G401.6 (cell line): Measurements from ENCODE around the gene PPME1.

Experiments used
- FAIRE-seq: peaks from 2 replicates; lab custom pipeline; 2012; peaks lifted over from hg19 to GRCh38; lab: Jason Lieb, UNC

Gene PPME1

DNA sequence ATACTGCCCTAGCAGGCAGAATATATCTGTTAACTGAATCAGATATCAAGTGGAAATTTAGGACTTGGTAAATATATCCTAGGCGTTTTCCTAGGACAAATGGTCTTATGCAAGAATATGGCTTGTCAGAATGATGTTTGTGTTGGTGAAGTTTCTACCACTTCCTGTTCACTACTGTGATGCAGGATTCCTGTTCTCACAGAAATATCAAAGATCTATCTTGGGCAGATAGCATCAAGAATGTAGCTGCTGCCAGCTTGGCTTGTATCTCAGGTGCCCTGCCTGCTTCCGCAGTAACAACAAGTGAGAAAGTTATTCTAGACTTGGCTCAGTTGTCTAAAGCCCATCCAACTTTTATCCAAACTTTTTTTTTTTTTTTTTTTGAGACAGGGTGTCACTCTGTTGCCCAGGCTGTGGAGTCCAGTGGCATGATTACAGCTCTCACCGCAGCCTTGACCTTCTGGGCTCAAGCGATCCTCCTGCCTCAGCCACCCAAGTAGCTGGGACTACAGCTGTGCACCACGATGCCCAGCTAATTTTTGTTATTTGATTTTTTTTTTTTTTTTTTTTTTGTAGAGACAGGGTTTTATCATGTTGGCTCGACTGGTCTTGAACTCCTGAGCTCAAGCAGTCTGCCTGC is 61.3 kb downstream of the PPME1 start:
- no peak for FAIRE-seq

DNA sequence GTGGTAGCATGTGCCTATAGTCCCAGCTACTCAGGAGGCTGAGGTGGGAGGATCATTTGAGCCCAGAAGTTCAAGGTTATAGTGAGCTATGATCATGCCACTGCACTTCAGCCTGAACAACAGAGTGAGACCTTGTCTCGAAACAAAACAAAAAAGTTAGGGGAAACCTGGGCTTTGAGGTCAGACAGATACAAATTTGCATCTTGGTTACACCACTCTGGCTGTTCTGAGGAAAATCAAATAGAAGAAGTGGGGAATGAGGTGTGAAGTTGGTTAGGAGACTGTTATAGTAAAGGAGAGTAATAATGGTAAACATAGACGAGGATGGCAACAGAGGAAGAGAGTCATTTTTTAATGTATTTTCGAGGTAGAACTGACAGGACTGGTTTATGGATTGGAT is 62.6 kb downstream of the PPME1 start:
- FAIRE-seq, result no peak

DNA sequence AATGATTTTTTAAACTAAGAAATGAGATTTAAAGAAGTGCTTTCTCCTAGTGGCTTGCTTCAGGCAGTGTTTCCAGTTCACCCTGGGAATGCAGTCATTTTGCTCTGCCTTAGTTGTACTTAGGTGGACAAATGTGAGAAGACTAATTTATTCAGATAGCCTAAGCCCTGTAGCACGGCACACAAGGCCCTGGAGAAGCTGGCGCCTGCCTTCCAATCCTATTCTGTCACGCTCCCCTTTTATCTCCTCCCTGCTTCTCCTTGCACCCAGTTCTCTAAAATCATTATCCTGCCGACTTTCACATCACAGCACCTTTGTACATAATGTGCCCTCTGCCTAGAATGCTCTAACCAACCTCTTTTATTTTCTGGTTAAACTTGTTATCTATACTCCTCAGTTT is 64.0 kb downstream of the PPME1 start:
- FAIRE-seq, result no peak

DNA sequence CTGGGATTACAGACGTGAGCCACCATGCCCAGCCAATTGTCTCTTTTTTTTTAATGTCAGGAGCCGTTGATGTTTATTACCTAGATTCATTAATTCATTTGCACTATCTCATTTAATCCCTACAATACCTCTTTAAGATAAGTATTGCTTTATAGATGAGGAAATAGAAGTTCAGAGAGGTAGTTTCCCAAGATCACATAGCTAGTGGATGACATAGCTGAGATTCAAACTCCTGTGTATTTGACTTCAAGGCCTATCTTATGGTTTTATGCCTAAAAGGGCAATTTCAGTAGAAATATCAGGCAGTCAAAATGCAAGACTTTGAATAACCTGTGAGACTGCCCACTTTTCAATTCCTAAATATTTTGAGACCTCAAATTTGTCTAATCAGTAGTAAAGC is 66.5 kb downstream of the PPME1 start:
- no peak for FAIRE-seq

DNA sequence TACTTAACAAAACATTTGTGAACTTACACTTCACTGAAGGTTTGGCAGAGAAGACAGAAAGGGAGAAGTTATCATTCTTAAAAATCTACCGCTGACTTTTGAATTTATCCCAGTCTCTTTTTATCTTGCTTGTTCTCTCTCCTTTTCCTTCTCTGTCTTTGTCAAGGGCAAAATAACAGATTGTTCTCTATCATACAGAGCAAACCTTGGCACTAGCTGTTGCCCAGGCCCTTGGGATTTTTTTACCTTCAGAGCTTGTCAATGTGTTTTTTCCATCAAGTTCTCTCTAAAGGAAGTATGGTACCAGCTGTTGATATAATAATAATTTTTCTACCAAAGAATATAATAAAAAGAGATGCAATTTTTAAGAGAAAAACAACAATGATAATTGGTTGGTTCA is 67.2 kb downstream of the PPME1 start:
- FAIRE-seq, result no peak

DNA sequence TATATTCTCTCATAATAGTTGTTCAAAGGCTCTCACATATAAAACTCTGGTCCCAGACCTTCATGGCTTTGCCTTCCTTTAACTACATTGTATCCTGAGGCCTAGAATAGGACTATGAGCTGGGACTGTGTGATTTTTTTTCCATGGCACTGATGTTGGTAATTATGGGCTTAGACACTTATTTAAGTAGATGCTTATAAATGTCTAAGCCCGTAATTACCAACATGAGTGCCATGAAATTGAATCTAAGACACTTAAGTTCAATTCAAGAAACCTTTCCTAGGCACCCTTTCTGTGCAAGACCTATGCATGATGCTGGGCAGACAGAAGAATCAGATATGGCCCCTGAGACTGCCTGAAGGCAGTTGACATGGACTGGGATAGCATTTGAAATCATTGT is 77.4 kb downstream of the PPME1 start:
- no peak for FAIRE-seq

DNA sequence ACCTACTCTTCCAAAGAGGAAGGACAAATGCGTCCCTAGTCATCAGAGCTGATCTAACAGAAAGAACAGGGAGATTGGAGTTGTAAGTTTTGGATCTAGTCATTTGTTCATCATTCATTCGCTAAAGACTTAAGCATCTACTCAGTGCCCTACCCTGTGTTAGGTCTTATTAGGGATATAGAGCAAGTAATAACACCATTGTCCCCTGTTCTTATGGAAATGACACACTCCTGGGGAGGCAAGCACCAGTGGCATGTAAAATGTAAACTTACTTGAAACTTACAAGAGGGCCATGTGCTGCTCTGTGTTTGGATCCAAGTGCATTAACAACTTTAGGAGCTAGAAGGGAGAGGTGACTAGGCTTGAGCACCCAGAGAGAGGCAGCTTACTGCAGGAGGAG is 78.4 kb downstream of the PPME1 start:
- no peak for FAIRE-seq

DNA sequence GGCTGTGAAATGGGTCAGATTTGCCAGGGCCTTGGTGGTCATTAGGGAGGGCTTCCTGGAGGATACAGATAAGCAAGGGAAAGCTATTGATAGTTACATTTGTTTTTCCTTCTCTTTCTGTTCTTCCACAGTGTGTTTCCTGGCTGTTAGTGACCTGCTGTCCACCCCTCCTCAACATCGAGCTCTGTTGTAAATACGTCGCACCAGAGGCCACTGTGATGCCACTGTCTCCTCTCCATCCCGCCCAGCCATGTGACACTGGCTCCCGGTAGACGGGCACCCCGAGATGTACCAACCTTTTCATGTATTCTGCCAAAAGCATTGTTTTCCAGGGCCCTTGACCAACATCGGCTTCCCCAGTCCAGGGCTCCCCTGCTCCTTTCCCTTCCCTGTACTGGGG is 82.3 kb downstream of the PPME1 start:
- no peak for FAIRE-seq

DNA sequence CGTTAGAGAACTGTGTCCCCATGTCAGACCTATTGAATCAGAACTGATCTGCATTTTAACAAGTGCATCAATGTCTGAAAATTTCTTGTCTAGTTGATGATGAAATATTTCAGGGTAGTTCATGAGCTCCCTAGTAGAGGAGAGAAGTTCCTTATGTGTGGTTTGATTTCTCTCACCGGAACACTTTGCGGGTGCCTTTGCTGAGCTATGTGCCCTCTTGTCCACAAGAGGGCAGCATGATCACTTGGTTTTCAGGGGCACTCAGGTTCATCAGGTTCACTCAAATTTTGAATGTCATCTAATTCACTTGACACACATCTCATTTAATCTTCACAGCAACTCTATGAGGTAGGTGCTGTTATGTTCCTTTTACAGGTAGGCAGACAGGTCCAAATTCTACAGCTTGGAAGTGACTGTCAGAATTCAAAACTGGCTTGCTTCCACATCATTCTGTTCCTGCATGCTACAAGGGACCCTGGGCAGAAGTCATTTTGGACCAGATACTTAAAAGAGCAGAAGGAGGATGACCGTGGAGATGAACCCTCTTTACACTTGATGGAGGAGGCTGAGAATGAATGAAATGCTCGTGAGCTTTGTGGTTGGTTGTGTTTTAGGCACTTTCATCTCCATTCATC is 84.8 kb downstream of the PPME1 start:
- peak; percentile 92 for FAIRE-seq

DNA sequence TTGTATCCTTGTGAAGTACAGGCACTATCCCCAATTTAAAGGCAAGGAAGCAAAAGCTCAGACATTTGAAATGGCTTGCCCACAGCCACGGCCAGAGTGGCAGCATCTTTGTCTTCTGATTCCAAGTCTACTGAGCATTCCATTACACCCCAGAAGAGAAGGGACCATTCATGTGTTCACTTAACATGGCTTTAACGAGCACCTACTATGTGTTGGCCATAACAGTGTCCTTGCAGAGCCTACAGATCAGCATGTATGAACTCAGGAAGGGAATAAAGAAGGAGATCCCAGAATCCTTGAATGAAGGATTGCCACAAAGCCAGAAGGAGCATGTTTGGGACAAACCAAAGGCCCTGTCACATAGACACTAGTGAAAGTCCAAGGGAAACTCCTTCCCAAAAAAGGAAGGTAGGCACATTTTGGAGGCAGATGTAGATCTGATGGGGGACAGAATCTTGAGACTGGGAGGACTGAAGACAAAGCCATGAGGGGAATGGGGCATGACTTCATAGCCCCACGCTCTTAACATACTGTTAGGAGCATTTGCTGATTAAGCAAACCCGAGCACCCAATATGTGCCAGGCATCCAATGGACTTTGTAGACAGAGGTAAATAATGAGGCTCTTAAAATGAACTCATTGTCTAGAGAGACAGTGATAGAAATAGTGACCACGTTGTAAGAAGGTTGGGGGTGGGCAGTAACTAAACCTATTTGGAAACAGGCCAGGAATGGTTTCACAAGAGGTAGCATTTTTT is 85.5 kb downstream of the PPME1 start:
- FAIRE-seq, result no peak

DNA sequence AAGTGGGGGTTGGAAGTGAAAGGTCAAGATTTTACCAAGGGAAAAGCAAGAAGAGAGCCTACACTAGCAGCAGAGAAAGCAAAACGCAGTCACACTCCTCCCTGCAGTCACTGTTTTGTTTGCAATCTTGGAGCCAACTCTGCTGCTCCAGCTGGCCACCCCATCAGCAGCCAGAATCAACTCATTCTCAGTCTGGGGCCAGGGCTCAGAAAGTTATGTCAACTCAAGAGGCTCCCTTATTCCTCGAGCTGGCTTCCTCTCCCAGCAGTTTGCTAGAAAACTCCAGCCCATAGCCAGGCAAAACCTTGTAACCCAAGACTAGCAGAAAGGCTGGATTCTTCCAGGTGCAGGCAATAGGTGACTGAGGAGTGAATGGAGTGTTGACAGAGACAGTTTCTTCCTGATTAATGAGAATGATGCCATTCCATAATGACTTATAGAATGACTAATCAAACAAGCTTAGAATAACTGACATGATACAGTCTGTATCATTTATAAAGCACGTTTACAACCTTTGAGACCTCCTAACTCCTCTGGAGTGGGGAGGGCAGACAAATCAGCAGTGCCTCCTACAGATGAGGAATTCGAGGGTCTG is 87.0 kb downstream of the PPME1 start:
- FAIRE-seq, result peak; percentile 66

DNA sequence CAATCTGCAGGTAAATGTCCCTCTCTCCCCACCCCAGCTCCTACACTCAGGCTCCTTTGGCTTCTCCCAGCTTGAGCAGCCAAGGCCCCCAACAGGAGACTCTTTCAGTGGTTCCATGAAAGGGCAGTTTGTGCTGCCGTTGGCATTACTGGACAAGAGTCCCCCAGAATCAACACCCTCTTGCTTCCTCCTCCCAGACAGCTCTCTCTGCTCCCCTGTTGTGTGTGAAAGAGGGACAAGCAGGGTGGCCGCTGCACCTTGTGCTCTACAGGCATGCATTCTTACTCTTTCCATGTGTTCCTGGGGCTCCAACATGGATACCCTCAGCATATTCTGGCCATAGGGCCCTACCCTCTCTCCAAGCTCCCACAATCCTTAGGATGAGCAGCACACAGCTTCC is 91.6 kb downstream of the PPME1 start:
- no peak for FAIRE-seq

DNA sequence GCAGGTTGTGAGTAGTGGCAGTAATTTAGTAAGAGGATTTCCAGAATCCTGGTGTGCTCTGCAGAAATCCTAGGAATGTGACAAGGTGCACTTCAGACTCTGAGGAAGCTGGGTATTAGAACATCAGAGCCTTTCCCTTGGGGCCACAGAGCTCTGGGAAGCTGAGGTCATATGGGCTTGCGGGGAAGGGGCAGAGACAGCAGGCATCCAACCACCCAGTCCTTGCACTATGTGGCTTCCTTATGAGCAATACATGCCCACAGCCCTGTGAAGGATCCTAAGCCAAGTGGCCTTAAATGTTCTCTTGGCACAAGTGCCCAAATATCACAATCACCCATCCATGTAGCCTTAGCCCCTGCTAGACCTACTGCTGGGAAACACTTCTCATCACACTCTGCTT is 94.2 kb downstream of the PPME1 start:
- FAIRE-seq, result no peak

DNA sequence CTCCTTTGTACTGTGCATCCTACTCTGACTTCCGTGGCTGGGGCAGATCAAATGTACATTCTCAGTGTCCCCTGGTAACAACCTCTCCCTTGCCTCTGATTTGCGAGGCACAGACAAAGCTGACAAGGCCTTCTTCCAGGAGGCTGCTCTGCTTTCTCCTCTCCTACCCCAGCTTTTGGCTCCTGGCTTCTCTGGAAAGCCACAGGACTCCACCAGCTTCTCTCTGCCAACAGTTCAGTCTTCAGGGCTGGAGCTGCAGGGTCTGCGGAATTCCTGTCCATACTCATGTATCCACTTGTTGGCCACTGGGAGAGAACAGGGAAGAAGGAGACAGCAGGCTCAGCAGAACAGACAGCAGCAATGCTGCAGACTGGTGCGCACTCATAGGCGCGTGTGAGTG is 95.9 kb downstream of the PPME1 start:
- FAIRE-seq, result no peak

DNA sequence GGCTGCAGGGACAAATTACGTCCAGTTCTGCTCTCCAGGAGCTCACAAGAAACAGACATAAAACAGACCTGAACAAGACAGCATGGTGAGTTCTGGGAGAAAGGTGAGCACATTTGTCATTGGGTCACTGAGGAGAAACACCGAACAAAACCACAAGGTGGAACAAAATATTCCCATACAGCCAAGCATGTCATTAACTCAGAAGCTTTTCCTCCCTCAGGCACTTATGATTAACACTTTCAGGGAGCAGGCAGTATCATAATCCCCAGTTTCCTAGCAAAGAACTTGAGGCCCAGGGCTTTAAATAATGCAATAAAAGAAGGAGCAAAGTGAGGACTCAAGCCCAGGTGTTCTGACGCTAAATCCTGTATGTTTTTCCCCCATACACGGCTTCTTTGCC is 97.4 kb downstream of the PPME1 start:
- no peak for FAIRE-seq

DNA sequence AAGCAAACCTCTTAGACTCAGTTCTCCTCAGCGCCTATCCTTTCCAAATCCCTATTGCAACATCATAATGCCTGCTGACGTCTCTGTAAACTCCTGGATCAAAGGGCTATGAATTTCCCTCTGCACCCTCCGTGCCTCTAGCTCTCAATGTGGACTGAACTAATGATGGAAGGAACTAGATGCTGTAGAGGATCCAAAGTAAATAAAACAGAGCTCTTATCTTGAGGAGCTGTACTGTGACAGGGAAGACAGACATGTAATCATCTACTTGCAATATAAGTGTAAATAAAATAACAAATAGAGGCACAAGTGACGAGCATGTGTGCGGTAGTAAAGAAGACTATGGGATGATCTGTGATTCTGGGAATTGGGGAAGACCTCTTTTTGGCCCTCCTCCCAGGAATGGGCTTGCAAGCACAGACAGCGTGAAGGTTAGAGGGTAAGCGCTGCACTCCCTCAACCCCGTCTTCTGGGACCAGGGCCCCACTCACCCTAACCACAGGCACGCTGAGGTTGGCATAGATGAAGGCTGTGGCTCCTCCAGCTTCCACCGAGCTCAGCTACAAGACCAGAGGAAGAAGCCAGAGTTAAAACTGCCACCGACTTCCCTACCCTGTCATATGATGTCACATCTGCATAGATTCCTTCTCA is 98.2 kb downstream of the PPME1 start:
- FAIRE-seq, result no peak

DNA sequence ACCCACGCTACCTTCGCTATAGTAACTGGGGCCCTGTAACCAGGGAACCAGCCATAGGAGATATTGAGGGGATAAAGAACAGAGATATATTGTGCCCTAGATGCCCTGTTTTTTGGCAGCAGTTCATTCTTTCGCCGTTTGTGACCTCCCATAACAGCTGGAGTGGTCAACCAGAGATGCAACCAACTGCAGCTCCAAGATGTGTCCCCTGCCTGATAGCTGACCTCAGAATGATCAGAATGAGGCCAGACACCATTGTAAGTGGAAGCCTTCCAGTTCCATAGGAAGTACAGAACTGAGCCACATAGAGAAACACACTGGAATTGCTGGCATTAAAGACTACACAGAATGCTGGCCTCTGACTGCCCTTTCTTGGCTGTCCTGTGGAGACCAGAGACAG is 101.2 kb downstream of the PPME1 start:
- FAIRE-seq, result no peak

DNA sequence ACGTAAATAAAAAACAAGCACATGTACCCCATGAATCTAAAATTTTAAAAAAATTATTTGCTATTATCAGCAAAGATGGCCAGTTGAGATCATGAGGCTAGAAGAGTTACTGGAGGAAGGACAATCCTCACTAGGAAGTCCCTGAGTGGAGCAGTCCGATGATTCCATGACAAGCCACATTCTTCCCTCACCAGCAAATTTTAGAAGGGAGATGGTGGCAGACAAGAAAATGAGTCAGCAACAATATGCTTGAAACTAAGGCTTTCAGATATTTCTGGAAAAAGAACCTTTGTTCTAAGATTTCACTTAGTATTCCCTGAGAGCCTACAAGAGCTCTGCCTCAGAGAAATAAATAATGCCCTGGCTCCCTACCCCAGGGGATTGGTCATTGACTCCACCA is 105.5 kb downstream of the PPME1 start:
- no peak for FAIRE-seq

DNA sequence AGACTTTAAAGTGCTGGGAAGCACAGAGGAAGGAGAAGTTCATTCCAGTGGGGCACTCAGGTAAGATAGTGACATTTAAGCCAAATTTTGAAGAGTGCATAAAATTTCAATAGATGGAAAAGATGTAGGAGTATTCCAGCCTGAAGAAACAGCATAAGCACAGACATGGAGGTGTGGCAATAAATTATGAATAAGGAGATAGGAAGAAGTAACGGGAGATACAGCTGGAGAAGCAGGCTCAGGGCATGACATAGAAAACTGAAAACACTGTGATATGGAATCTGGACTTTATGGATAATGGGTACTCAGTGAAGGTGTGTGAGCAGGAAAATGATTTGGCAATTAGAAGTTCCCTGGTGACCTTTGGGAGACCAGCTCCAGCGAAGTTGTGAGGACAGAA is 107.0 kb downstream of the PPME1 start:
- no peak for FAIRE-seq

DNA sequence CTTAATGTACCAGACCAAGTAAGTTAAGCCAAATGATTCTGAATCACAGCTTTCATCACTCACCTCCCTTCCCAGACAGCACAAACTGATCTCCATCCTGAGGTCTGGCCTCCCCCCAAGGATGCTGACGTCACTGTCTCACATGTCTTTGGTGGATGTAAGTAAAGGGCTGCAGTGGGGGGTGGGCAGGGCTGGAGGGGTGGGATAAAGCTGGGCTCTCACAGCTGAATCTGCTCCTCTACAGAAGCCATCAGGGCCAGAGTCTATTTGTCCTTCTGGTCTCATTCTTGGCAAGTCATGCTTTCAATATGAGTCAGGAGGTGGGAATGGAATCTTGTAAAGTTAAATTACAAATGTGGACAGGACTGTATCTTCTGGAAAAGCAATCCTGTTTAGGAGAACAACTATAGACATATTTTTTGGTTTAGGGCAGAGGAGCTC is 107.7 kb downstream of the PPME1 start:
- FAIRE-seq, result no peak

DNA sequence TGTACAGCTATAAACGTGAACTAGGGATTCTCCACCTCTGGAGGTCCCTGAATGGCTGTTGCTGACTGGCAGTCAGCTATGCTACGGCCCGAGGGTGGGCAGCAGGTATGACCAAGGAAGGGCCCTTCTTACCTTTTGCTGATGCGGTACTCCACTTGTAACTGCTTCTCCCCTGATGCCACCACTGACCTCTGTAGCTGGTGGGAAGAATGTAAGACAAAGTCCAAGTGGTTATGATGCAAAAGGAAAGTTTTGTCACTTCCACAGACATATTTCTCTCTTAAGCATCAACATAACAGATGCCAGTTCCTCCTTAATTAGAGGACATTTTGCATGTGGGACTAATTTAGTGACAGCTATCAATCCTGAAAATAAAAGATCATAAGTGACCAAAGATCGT is 108.2 kb downstream of the PPME1 start:
- no peak for FAIRE-seq

DNA sequence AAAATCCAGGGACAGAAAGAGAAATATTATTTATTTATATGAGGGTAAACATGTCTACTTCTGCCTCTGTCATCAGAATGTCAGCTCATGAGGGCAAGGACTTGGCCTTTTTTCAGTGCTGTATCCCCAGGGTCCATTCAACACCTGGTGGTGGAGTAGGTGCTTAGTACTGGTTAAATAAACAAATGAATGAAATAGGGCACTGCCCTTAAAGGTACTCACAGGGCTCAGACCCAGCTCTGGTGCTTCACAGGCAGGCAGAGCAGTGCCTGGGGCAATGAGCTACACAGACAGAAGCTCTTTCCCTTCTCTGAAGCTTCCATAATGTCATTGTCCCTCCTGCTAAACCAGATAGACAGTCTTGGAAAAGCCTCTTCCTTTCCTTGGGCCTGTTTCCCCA is 109.4 kb downstream of the PPME1 start:
- FAIRE-seq, result no peak

DNA sequence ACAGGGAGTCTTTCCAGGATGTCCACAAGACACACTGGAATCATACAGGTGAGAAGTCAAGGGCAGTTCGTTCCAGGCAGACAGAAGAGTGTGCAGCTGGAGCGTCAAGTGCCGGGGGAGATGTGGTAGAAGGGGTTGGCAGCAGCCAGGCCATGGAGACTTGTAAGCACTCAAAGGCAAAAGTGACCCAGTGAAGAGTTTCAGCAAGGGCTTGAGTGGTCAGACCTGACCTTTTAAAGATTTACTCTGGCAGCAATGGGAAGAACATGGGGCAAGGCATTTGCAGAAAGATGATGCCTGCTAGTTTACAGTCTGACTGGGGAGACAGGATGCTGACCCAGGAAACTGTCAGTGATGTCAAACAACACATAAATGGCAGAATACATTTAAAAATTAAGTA is 111.3 kb downstream of the PPME1 start:
- FAIRE-seq, result no peak
